Measurements from ENCODE around the gene TTC13.

GRCh38 chr1:230884646-230885045, 94.0 kb downstream of the TTC13 start:
- TF ChIP-seq CTCF (IDR thresholded peaks at IDR 0.05): no peak
- no peak for TF ChIP-seq EP300 (IDR thresholded peaks at IDR 0.05)
- no peak for TF ChIP-seq POLR2A (IDR thresholded peaks at IDR 0.05)

Data from tibial nerve (tissue), 4 donors.